Activated CD4-positive, alpha-beta T cell treated with anti-CD3 and anti-CD28 coated beads, Interleukin-2, amount 10 ng/mL, durations not matched to agents 7 days and 5 days (primary cell): Measurements from ENCODE around the gene RAB44. TPM values are rescaled to one million over a fixed set of nuclear protein-coding genes. Genes with fewer than 3 reads are reported as not detected.
"Not testable (repeated sequence)": the region's sequence is repeated elsewhere in the genome, so short reads cannot be mapped to it uniquely, and the experiment has no call there.

Experiments used
- CTCF ChIA-PET: fragments of 350-600 bp; sonication (Branson Sonifier 250); formaldehyde crosslinking; loops from one replicate; lab custom pipeline; 2021; ENCODE audit warnings: antibody characterized with exemption; lab: Charles Lee
- POLR2A ChIA-PET: fragments of 350-600 bp; sonication (Branson Sonifier 250); formaldehyde crosslinking; loops from one replicate; lab custom pipeline; 2021; ENCODE audit warnings: antibody characterized with exemption; lab: Charles Lee
- DNase-seq: peaks from one replicate; pipeline ENCODE4 v3.0.0-alpha.2; 2020
- H3K27ac Mint-ChIP-seq: one replicate; pipeline ENCODE4 v1.8.0; 2021; ENCODE audit warnings: mild to moderate bottlenecking, moderate library complexity, mixed read lengths
- H3K27me3 Mint-ChIP-seq: one replicate; pipeline ENCODE4 v1.8.0; 2021; ENCODE audit warnings: mixed read lengths
- H3K36me3 Mint-ChIP-seq: one replicate; pipeline ENCODE4 v1.8.0; 2021; ENCODE audit warnings: low read depth, mixed read lengths
- H3K4me1 Mint-ChIP-seq: one replicate; pipeline ENCODE4 v1.8.0; 2021; ENCODE audit warnings: mixed read lengths
- H3K4me3 Mint-ChIP-seq: one replicate; pipeline ENCODE4 v1.8.0; 2021; ENCODE audit warnings: mild to moderate bottlenecking, moderate library complexity, mixed read lengths
- H3K9me3 Mint-ChIP-seq: one replicate; pipeline ENCODE4 v1.8.0; 2021; ENCODE audit warnings: mixed read lengths
- total RNA-seq, 2 experiments: library from RNA; stranded (reverse); gene quantifications; one replicate each; pipeline ENCODE4 v1.2.3, GENCODE V29; 2021

Gene RAB44
- total RNA-seq, 2 experiments from 2014 or later, result 0.08 to 0.15 TPM

DNA sequence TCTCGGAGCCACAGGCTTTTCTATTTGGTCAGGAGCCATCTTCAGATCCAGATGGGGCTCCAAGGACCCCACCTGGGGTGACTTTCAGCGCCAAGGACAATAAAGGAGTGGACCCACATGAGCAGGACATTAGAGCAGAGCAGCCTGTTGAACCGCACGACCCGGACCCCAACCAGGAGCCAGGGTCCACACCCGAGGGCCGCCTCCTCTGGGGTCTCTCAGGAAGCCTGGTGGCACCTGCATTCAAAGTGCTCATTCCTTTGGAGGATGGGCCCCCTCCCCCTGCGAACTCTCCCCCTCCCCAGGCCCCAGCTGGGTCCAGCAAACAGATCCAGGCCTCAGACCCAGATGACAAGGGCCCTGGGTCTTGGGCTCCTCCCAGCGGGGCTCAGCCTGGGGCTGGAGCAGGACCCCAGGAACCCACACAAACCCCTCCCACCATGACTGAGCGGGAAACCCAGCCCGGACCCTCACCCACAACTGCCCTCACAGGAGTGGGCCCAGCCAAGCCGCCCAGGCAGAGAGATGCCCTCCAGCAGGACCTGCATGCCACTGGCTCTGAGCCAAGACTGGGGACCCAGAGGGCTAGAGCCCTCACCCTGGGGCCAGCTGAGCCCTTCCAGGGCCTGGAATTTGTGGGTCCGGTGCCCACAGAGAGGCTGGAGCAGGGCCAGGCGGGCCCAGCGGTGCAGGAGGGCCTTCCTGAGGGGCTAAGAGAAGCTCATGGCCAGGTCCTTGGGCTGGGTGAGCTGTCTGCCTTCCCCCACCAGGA is 23.9 kb downstream of the RAB44 start:
- ChIA-PET POLR2A (no interaction called here), CTCF (interaction anchor here (1.4 to 2.1 kb wide), 2 partner anchors 9 to 37 kb away, joined by 3 to 6 read pairs; no protein-coding TSS in a partner anchor)
- Mint-ChIP-seq H3K27me3 (no peaks in the 10 kb centered on the region), H3K36me3 (no peaks in the 10 kb centered on the region), H3K9me3 (no peaks in the 10 kb centered on the region), H3K27ac (no peak overlapping the region), H3K4me3 (no peak overlapping the region), H3K4me1 (peaks cover 7% of the 10 kb centered on the region)
- no peak for DNase-seq

- Mint-ChIP-seq H3K27me3 (no peaks in the 10 kb centered on the region), H3K4me3 (no peak overlapping the region), H3K36me3 (no peaks in the 10 kb centered on the region), H3K9me3 (no peaks in the 10 kb centered on the region), H3K4me1 (peaks cover 14% of the 10 kb centered on the region), H3K27ac (no peak overlapping the region)
- ChIA-PET CTCF (interaction anchor here (1.4 kb wide), 1 partner anchor 42 kb away, joined by 3 read pairs; no protein-coding TSS in a partner anchor), POLR2A (no interaction called here)
- no peak for DNase-seq
Measured at GRCh38 chr6:36722365-36722764, 24.7 kb downstream of the RAB44 start.

GRCh38 chr6:36722879-36723278 is 25.3 kb downstream of the RAB44 start:
- no peak for DNase-seq
- ChIA-PET CTCF (interaction anchor here (0.6 to 1.4 kb wide), 2 partner anchors 42 to 108 kb away, joined by 3 read pairs; no protein-coding TSS in a partner anchor), POLR2A (no interaction called here)
- Mint-ChIP-seq H3K4me1 (peaks cover 19% of the 10 kb centered on the region), H3K36me3 (no peaks in the 10 kb centered on the region), H3K27me3 (no peaks in the 10 kb centered on the region), H3K4me3 (no peak overlapping the region), H3K9me3 (no peaks in the 10 kb centered on the region), H3K27ac (no peak overlapping the region)

- H3K4me3 Mint-ChIP-seq, DNase-seq, H3K36me3 Mint-ChIP-seq, H3K9me3 Mint-ChIP-seq, H3K27me3 Mint-ChIP-seq, H3K27ac Mint-ChIP-seq, POLR2A ChIA-PET: not testable (repeated sequence)
- H3K4me1 Mint-ChIP-seq, result peaks cover 27% of the 10 kb centered on the region
- CTCF ChIA-PET, result interaction anchor here (1.1 to 1.6 kb wide), 6 partner anchors 11 to 91 kb away, joined by 3 to 6 read pairs (median 4); no protein-coding TSS in a partner anchor
Measured at GRCh38 chr6:36723992-36724391, 26.4 kb downstream of the RAB44 start.

- Mint-ChIP-seq H3K27me3 (no peaks in the 10 kb centered on the region), H3K9me3 (no peaks in the 10 kb centered on the region), H3K36me3 (no peaks in the 10 kb centered on the region), H3K27ac (peak overlapping the region; percentile 46), H3K4me1 (peaks cover 30% of the 10 kb centered on the region), H3K4me3 (no peak overlapping the region)
- peak; percentile 60 for DNase-seq
- CTCF ChIA-PET, result interaction anchor here (0.7 to 1.6 kb wide), 7 partner anchors 11 to 281 kb away, joined by 3 to 6 read pairs (median 3); no protein-coding TSS in a partner anchor
- POLR2A ChIA-PET, result no interaction called here
Measured at GRCh38 chr6:36724514-36725390, 27.1 kb downstream of the RAB44 start.

DNA sequence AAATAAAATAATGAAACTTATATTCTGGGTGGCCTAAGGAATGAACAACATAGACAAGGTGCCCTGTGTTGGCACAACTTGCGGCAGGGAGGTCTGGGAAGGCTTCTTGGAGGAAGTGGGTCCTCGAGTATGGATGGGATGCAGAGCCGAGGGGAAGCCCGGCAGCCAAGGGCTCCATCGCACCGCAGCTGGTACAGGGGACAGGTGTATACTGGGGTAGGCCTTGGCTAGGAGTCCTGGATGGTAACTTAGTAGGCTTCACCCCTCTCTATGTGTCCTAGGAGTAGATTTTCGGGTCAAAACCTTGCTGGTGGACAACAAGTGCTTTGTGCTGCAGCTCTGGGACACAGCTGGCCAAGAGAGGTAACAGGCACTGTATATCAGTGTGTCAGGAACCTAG is 28.0 kb downstream of the RAB44 start:
- no peak overlapping the region for H3K4me3 Mint-ChIP-seq
- CTCF ChIA-PET, result interaction anchor here (0.6 to 1.2 kb wide), 3 partner anchors 8 to 260 kb away, joined by 3 read pairs; no protein-coding TSS in a partner anchor
- DNase-seq, result no peak
- no peaks in the 10 kb centered on the region for H3K36me3 Mint-ChIP-seq
- H3K27me3 Mint-ChIP-seq, result no peaks in the 10 kb centered on the region
- H3K4me1 Mint-ChIP-seq, result peaks cover 30% of the 10 kb centered on the region
- POLR2A ChIA-PET, result no interaction called here
- H3K27ac Mint-ChIP-seq, result no peak overlapping the region
- no peaks in the 10 kb centered on the region for H3K9me3 Mint-ChIP-seq

GRCh38 chr6:36727505-36728021 is 29.9 kb downstream of the RAB44 start:
- DNase-seq, result peak; percentile 17
- Mint-ChIP-seq H3K27me3 (no peaks in the 10 kb centered on the region), H3K9me3 (no peaks in the 10 kb centered on the region), H3K4me1 (peaks cover 30% of the 10 kb centered on the region), H3K4me3 (no peak overlapping the region), H3K27ac (no peak overlapping the region), H3K36me3 (no peaks in the 10 kb centered on the region)
- CTCF ChIA-PET, result interaction anchor here (0.7 kb wide), 1 partner anchor 31 kb away, joined by 3 read pairs; no protein-coding TSS in a partner anchor
- POLR2A ChIA-PET, result no interaction called here

- H3K27ac Mint-ChIP-seq, result no peak overlapping the region
- CTCF ChIA-PET, result no interaction called here
Measured at GRCh38 chr6:36728289-36729160, 30.9 kb downstream of the RAB44 start.

GRCh38 chr6:36729161-36729524 is 31.5 kb downstream of the RAB44 start:
- H3K36me3 Mint-ChIP-seq, result no peaks in the 10 kb centered on the region
- CTCF ChIA-PET, result no interaction called here
- no peaks in the 10 kb centered on the region for H3K27me3 Mint-ChIP-seq
- no peak overlapping the region for H3K27ac Mint-ChIP-seq
- H3K9me3 Mint-ChIP-seq, result no peaks in the 10 kb centered on the region
- POLR2A ChIA-PET, result no interaction called here
- H3K4me1 Mint-ChIP-seq, result peaks cover 32% of the 10 kb centered on the region
- H3K4me3 Mint-ChIP-seq, result no peak overlapping the region
- no peak for DNase-seq

More at GRCh38 chr6:36728289-36729160, 30.9 kb downstream of the RAB44 start:
- Mint-ChIP-seq H3K36me3 (no peaks in the 10 kb centered on the region), H3K27me3 (no peaks in the 10 kb centered on the region), H3K4me3 (no peak overlapping the region), H3K9me3 (no peaks in the 10 kb centered on the region), H3K4me1 (peaks cover 30% of the 10 kb centered on the region)
- DNase-seq, result no peak
- POLR2A ChIA-PET, result no interaction called here

- POLR2A ChIA-PET, result no interaction called here
Measured at GRCh38 chr6:36730424-36731380, 33.1 kb downstream of the RAB44 start.

More at GRCh38 chr6:36730424-36731380, 33.1 kb downstream of the RAB44 start:
- CTCF ChIA-PET, result interaction anchor here (0.9 to 1.3 kb wide), 4 partner anchors 10 to 57 kb away, joined by 3 read pairs; no protein-coding TSS in a partner anchor
- DNase-seq, result no peak
- Mint-ChIP-seq H3K9me3 (no peaks in the 10 kb centered on the region), H3K4me3 (no peak overlapping the region), H3K27me3 (no peaks in the 10 kb centered on the region), H3K27ac (no peak overlapping the region), H3K36me3 (no peaks in the 10 kb centered on the region), H3K4me1 (peaks cover 37% of the 10 kb centered on the region)
